ENCODE data around the gene TRABD2B.

- TF ChIP-seq CTCF (IDR thresholded peaks at IDR 0.05): no peak
- TF ChIP-seq EP300 (IDR thresholded peaks at IDR 0.05): no peak
- no peak for TF ChIP-seq POLR2AphosphoS5 (IDR thresholded peaks at IDR 0.05)
Measured at GRCh38 chr1:47873337-47873736, 123.8 kb downstream of the TRABD2B start.
